Mammary epithelial cell (primary cell): Measurements from ENCODE around the gene LSM14A.

Experiments
- EZH2 ChIP-seq: IDR thresholded peaks from 2 replicates; pipeline ENCODE4 v1.6.1; 2012; ENCODE audit warnings: low read length, inconsistent platforms, borderline replicate concordance
- TF ChIP-seq, protein P1 (sequence below), 2 donors: IDR thresholded peaks in 1 of 2; conservative IDR thresholded peaks in 1 of 2; 2 replicates each; pipeline ENCODE4 v1.5.1; 2011 to 2012; ENCODE audit warnings: inconsistent platforms in 2 of 2, low read length in 2 of 2, mild to moderate bottlenecking in 2 of 2, control low read depth in 1 of 2, low read depth in 1 of 2; ENCODE audit not compliant: insufficient read depth in 1 of 2; ENCODE audit errors: extremely low read depth in 1 of 2

DNA sequence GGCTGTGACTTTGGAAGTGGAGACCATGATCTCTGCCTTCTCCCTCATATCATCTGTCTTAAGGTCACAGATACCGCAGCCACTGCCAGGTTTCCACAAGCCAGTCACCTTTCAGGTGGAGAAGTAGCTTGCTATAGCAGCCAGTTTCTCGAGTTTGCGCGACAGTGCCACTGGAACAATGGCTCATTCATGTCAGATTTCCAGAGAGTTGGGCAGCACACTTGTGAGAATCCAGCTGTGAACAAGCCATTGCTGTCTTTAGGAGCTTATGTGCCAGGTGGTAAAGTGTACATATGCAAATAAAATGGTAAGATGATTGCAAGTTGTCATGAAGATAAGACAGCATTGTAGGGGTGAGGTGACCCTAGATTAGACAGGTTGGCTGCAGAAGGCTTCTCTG lies 104.3 kb downstream of the LSM14A start:
- TF ChIP-seq, protein P1, sequence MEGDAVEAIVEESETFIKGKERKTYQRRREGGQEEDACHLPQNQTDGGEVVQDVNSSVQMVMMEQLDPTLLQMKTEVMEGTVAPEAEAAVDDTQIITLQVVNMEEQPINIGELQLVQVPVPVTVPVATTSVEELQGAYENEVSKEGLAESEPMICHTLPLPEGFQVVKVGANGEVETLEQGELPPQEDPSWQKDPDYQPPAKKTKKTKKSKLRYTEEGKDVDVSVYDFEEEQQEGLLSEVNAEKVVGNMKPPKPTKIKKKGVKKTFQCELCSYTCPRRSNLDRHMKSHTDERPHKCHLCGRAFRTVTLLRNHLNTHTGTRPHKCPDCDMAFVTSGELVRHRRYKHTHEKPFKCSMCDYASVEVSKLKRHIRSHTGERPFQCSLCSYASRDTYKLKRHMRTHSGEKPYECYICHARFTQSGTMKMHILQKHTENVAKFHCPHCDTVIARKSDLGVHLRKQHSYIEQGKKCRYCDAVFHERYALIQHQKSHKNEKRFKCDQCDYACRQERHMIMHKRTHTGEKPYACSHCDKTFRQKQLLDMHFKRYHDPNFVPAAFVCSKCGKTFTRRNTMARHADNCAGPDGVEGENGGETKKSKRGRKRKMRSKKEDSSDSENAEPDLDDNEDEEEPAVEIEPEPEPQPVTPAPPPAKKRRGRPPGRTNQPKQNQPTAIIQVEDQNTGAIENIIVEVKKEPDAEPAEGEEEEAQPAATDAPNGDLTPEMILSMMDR (conservative IDR thresholded peaks at IDR 0.05 in 1 of 2, IDR thresholded peaks at IDR 0.05 in 1 of 2; ENCODE audit: extremely low read depth in 1 of 2, insufficient read depth in 1 of 2, low read depth in 1 of 2, low read length in 2 of 2) = no peak
- no peak for TF ChIP-seq EZH2
